HepG2 (cell line): Measurements from ENCODE around the gene CHTF18. TPM values are rescaled to one million over a fixed set of nuclear protein-coding genes. Genes with fewer than 3 reads are reported as not detected.

ENCODE experiments used
- microRNA counts: library from miRNA; unstranded; fragments of <30 nt; microRNA quantifications from one replicate; lab custom pipeline; 2015
- microRNA-seq: library from miRNA; unstranded; fragments of <30 nt; microRNA quantifications from one replicate; pipeline ENCODE4, GENCODE V29; 2020
- polyA plus RNA-seq, 8 experiments: library from polyadenylated mRNA; depleted of rRNA in 3 of 8; stranded (reverse) in 7 of 8; unstranded in 1 of 8; fragments of >200 nt; fragmentation: Illumina TruSeq in 4 of 8; extraction: Trizol in 4 of 8; gene quantifications; 2 replicates each; pipeline versions ENCODE4 v1.2.1 to v1.2.3, GENCODE V29; 2011 to 2016; ENCODE audit warnings: low read depth in 4 of 8, missing spikeins in 1 of 8, mixed read lengths in 1 of 8; ENCODE audit not compliant: insufficient read depth in 1 of 8
- small RNA-seq, 3 experiments: library from RNA; depleted of rRNA; stranded (forward); fragments of <200 nt; gene quantifications; one replicate each; pipeline ENCODE3, GENCODE V24; 2012; ENCODE audit warnings: low read depth in 2 of 3, low replicate concordance in 1 of 3; ENCODE audit not compliant: insufficient read length in 3 of 3, insufficient read depth in 2 of 3
- total RNA-seq, 5 experiments: library from RNA; depleted of rRNA; stranded (reverse); fragments of >200 nt; fragmentation: Illumina TruSeq; extraction: Trizol; gene quantifications; 2 replicates each; pipeline ENCODE4 v1.2.3, GENCODE V29; 2016; ENCODE audit warnings: low read depth in 1 of 5

Gene CHTF18
- total and polyA plus RNA-seq, 2 of the 13 experiments (the other 11 are each of a cell fraction or from before 2014, with no cell fraction given), result 8.6 to 22.9 TPM

MicroRNAs within 50 kb of the gene (microRNA counts, 767-probe panel; counts per million panel counts)
- microRNA hsa-miR-662 (lab: Ali Mortazavi, UCI), result not detected

Small RNA genes within 50 kb of the gene (microRNA-seq; reads per million reads assigned to microRNA genes)
- not detected for gene MIR662

Small RNA genes within 50 kb of the gene (small RNA-seq; reads per million reads assigned to genes)
- 0 reads per million in 3 experiments for gene MIR662

Other genes with a start within 250 kb of the CHTF18 start
- 0.07 TPM in 1 of 2 replicates, not detected in the other for gene PRR35, start 228.2 kb upstream of the CHTF18 start, total RNA-seq (2016; rRNA removed; fragmentation: Illumina TruSeq; extraction: Trizol)
- 0.16 and 0.38 TPM in 2 replicates for gene PRR35, start 228.2 kb upstream of the CHTF18 start, polyA plus RNA-seq (2011; rRNA removed)
- gene NHLRC4, start 221.6 kb upstream of the CHTF18 start, total RNA-seq (2016; rRNA removed; fragmentation: Illumina TruSeq; extraction: Trizol), result 0.40 and 0.48 TPM in 2 replicates
- 0.59 and 1.1 TPM in 2 replicates for gene NHLRC4, start 221.6 kb upstream of the CHTF18 start, polyA plus RNA-seq (2011; rRNA removed)
- 8.4 and 19.7 TPM in 2 replicates for gene PIGQ, start 218.7 kb upstream of the CHTF18 start, total RNA-seq (2016; rRNA removed; fragmentation: Illumina TruSeq; extraction: Trizol)
- 7.7 and 13.6 TPM in 2 replicates for gene PIGQ, start 218.7 kb upstream of the CHTF18 start, polyA plus RNA-seq (2011; rRNA removed)
- gene RAB40C, start 198.6 kb upstream of the CHTF18 start, total RNA-seq (2016; rRNA removed; fragmentation: Illumina TruSeq; extraction: Trizol), result 8.2 and 11.5 TPM in 2 replicates
- 7.7 and 10.6 TPM in 2 replicates for gene RAB40C, start 198.6 kb upstream of the CHTF18 start, polyA plus RNA-seq (2011; rRNA removed)
- 2.4 and 4.9 TPM in 2 replicates for gene WFIKKN1, start 157.6 kb upstream of the CHTF18 start, total RNA-seq (2016; rRNA removed; fragmentation: Illumina TruSeq; extraction: Trizol)
- 1.7 and 2.9 TPM in 2 replicates for gene WFIKKN1, start 157.6 kb upstream of the CHTF18 start, polyA plus RNA-seq (2011; rRNA removed)
- gene METTL26, start 152.3 kb upstream of the CHTF18 start, total RNA-seq (2016; rRNA removed; fragmentation: Illumina TruSeq; extraction: Trizol), result 70.1 and 75.1 TPM in 2 replicates
- gene METTL26, start 152.3 kb upstream of the CHTF18 start, polyA plus RNA-seq (2011; rRNA removed), result 65.5 and 65.8 TPM in 2 replicates
- gene MCRIP2, start 146.8 kb upstream of the CHTF18 start, total RNA-seq (2016; rRNA removed; fragmentation: Illumina TruSeq; extraction: Trizol), result 54.6 and 76.7 TPM in 2 replicates
- 39.6 and 50.7 TPM in 2 replicates for gene MCRIP2, start 146.8 kb upstream of the CHTF18 start, polyA plus RNA-seq (2011; rRNA removed)
- gene WDR90, start 139.3 kb upstream of the CHTF18 start, total RNA-seq (2016; rRNA removed; fragmentation: Illumina TruSeq; extraction: Trizol), result 10.2 and 28.9 TPM in 2 replicates
- gene WDR90, start 139.3 kb upstream of the CHTF18 start, polyA plus RNA-seq (2011; rRNA removed), result 11.1 and 14.9 TPM in 2 replicates
- 34.1 and 63.6 TPM in 2 replicates for gene RHOT2, start 120.5 kb upstream of the CHTF18 start, total RNA-seq (2016; rRNA removed; fragmentation: Illumina TruSeq; extraction: Trizol)
- gene RHOT2, start 120.5 kb upstream of the CHTF18 start, polyA plus RNA-seq (2011; rRNA removed), result 76.9 and 104 TPM in 2 replicates
- 0.87 and 1.8 TPM in 2 replicates for gene RHBDL1, start 112.9 kb upstream of the CHTF18 start, total RNA-seq (2016; rRNA removed; fragmentation: Illumina TruSeq; extraction: Trizol)
- 3.8 and 5.3 TPM in 2 replicates for gene RHBDL1, start 112.9 kb upstream of the CHTF18 start, polyA plus RNA-seq (2011; rRNA removed)
- 78.2 and 79.9 TPM in 2 replicates for gene STUB1, start 108.2 kb upstream of the CHTF18 start, total RNA-seq (2016; rRNA removed; fragmentation: Illumina TruSeq; extraction: Trizol)
- gene STUB1, start 108.2 kb upstream of the CHTF18 start, polyA plus RNA-seq (2011; rRNA removed), result 52.9 and 59.6 TPM in 2 replicates
- gene JMJD8, start 104.3 kb upstream of the CHTF18 start, total RNA-seq (2016; rRNA removed; fragmentation: Illumina TruSeq; extraction: Trizol), result 0.55 and 2.6 TPM in 2 replicates
- gene JMJD8, start 104.3 kb upstream of the CHTF18 start, polyA plus RNA-seq (2011; rRNA removed), result 11.8 and 17.3 TPM in 2 replicates
- 1.4 and 3.8 TPM in 2 replicates for gene WDR24, start 98.2 kb upstream of the CHTF18 start, total RNA-seq (2016; rRNA removed; fragmentation: Illumina TruSeq; extraction: Trizol)
- 4.5 and 8.3 TPM in 2 replicates for gene WDR24, start 98.2 kb upstream of the CHTF18 start, polyA plus RNA-seq (2011; rRNA removed)
- 0.20 and 0.22 TPM in 2 replicates for gene FBXL16, start 82.8 kb upstream of the CHTF18 start, total RNA-seq (2016; rRNA removed; fragmentation: Illumina TruSeq; extraction: Trizol)
- gene FBXL16, start 82.8 kb upstream of the CHTF18 start, polyA plus RNA-seq (2011; rRNA removed), result 2.0 and 2.2 TPM in 2 replicates
- 27.3 and 46.1 TPM in 2 replicates for gene METRN, start 73.5 kb upstream of the CHTF18 start, total RNA-seq (2016; rRNA removed; fragmentation: Illumina TruSeq; extraction: Trizol)
- gene METRN, start 73.5 kb upstream of the CHTF18 start, polyA plus RNA-seq (2011; rRNA removed), result 25.5 and 34.0 TPM in 2 replicates
- 17.8 and 47.8 TPM in 2 replicates for gene ANTKMT, start 67.5 kb upstream of the CHTF18 start, total RNA-seq (2016; rRNA removed; fragmentation: Illumina TruSeq; extraction: Trizol)
- gene ANTKMT, start 67.5 kb upstream of the CHTF18 start, polyA plus RNA-seq (2011; rRNA removed), result 7.5 and 11.8 TPM in 2 replicates
- 0.53 TPM in 1 of 2 replicates, not detected in the other for gene CCDC78, start 62.2 kb upstream of the CHTF18 start, total RNA-seq (2016; rRNA removed; fragmentation: Illumina TruSeq; extraction: Trizol)
- 1.5 and 1.7 TPM in 2 replicates for gene CCDC78, start 62.2 kb upstream of the CHTF18 start, polyA plus RNA-seq (2011; rRNA removed)
- gene HAGHL, start 61.5 kb upstream of the CHTF18 start, total RNA-seq (2016; rRNA removed; fragmentation: Illumina TruSeq; extraction: Trizol), result 3.4 and 4.7 TPM in 2 replicates
- gene HAGHL, start 61.5 kb upstream of the CHTF18 start, polyA plus RNA-seq (2011; rRNA removed), result 8.4 and 12.7 TPM in 2 replicates
- gene CIAO3, start 47.6 kb upstream of the CHTF18 start, total RNA-seq (2016; rRNA removed; fragmentation: Illumina TruSeq; extraction: Trizol), result 16.9 and 21.7 TPM in 2 replicates
- 25.0 and 25.2 TPM in 2 replicates for gene CIAO3, start 47.6 kb upstream of the CHTF18 start, polyA plus RNA-seq (2011; rRNA removed)
- 0.72 and 2.0 TPM in 2 replicates for gene MSLN, start 27.9 kb upstream of the CHTF18 start, total RNA-seq (2016; rRNA removed; fragmentation: Illumina TruSeq; extraction: Trizol)
- 2.3 and 3.0 TPM in 2 replicates for gene MSLN, start 27.9 kb upstream of the CHTF18 start, polyA plus RNA-seq (2011; rRNA removed)
- gene RPUSD1, start 239 bp upstream of the CHTF18 start, total RNA-seq (2016; rRNA removed; fragmentation: Illumina TruSeq; extraction: Trizol), result 22.4 and 26.2 TPM in 2 replicates
- gene RPUSD1, start 239 bp upstream of the CHTF18 start, polyA plus RNA-seq (2011; rRNA removed), result 13.1 and 15.9 TPM in 2 replicates
- gene GNG13, start 12.1 kb downstream of the CHTF18 start, total RNA-seq (2016; rRNA removed; fragmentation: Illumina TruSeq; extraction: Trizol), result not detected in 2 replicates
- not detected in 2 replicates for gene GNG13, start 12.1 kb downstream of the CHTF18 start, polyA plus RNA-seq (2011; rRNA removed)
- 2.3 and 6.8 TPM in 2 replicates for gene LMF1, start 182.4 kb downstream of the CHTF18 start, total RNA-seq (2016; rRNA removed; fragmentation: Illumina TruSeq; extraction: Trizol)
- 8.5 and 13.7 TPM in 2 replicates for gene LMF1, start 182.4 kb downstream of the CHTF18 start, polyA plus RNA-seq (2011; rRNA removed)
- 0.15 and 0.20 TPM in 2 replicates for gene SOX8, start 193.2 kb downstream of the CHTF18 start, total RNA-seq (2016; rRNA removed; fragmentation: Illumina TruSeq; extraction: Trizol)
- gene SOX8, start 193.2 kb downstream of the CHTF18 start, polyA plus RNA-seq (2011; rRNA removed), result 0.28 and 0.34 TPM in 2 replicates